ENCODE results near the gene P2RY8. TPM values are rescaled to one million over a fixed set of nuclear protein-coding genes. Genes with fewer than 3 reads are reported as not detected.
"Not testable (repeated sequence)": the region's sequence is repeated elsewhere in the genome, so short reads cannot be mapped to it uniquely, and the experiment has no call there.

The P2RY8 gene
- total RNA-seq, 6 donors from 2014 or later, result 1.7 to 4.4 (median 3.3) TPM

GRCh38 chrX:1493877-1494510 is 43.0 kb downstream of the P2RY8 start:
- H3K4me3 ChIP-seq, result no peak overlapping the region
- DNase-seq (no peak), ATAC-seq (ENCODE audit: low FRiP score in 2 of 2) (peak; percentile 66 to 68)
- H3K27ac ChIP-seq, result no peak overlapping the region
- WGBS, 2 donors, result 12 to 31% methylated on average over 6 to 15 of the region's 15 CpGs
- no peak for TF ChIP-seq POLR2AphosphoS5 (IDR thresholded peaks at IDR 0.05)
- TF ChIP-seq POLR2A (IDR thresholded peaks at IDR 0.05), result no peak
- TF ChIP-seq CTCF (IDR thresholded peaks at IDR 0.05), result no peak
- no peak for TF ChIP-seq EP300 (IDR thresholded peaks at IDR 0.05)
- H3K4me1 ChIP-seq, result peaks cover 0 to 8% (median 0%) of the 10 kb centered on the region in 4 donors
- H3K27me3 ChIP-seq, result no peaks in the 10 kb centered on the region
- no peaks in the 10 kb centered on the region for H3K9me3 ChIP-seq
- no peaks in the 10 kb centered on the region for H3K36me3 ChIP-seq

DNA sequence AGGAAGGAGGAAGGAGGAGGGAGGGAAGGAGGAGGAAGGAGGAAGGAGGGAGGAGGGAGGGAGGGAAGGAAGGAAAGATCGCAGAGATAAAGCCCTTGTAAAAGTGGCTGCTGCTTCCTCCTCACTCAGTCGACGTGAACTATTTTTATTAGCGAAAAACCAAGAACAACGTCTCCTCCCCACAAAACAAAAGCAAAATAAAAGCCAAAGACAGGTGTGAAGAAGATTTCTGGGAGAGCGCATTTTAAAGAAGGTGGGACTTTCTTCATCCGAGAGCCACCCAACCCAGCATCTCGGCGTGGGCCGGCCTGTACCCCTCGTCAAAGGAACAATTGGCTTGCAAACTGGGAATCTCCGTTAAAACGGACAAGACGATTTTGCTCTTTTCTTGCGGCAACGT is 43.6 kb downstream of the P2RY8 start:
- WGBS, 2 donors, result 47% methylated on average over 16 of the region's 16 CpGs
- ATAC-seq (ENCODE audit: low FRiP score in 2 of 2) (no peak), DNase-seq (no peak)
- Histone ChIP-seq H3K27ac (no peak overlapping the region), H3K27me3 (no peaks in the 10 kb centered on the region), H3K9me3 (no peaks in the 10 kb centered on the region), H3K36me3 (no peaks in the 10 kb centered on the region), H3K4me1 (peaks cover 0 to 8% (median 0%) of the 10 kb centered on the region in 4 donors), H3K4me3 (no peak overlapping the region)
- TF ChIP-seq POLR2A (IDR thresholded peaks at IDR 0.05) (no peak), POLR2AphosphoS5 (IDR thresholded peaks at IDR 0.05) (no peak), EP300 (IDR thresholded peaks at IDR 0.05) (no peak), CTCF (IDR thresholded peaks at IDR 0.05) (no peak)

GRCh38 chrX:1492421-1493012 is 44.5 kb downstream of the P2RY8 start:
- H3K4me1 ChIP-seq, result peaks cover 0 to 8% (median 0%) of the 10 kb centered on the region in 4 donors
- H3K36me3 ChIP-seq, result no peaks in the 10 kb centered on the region
- no peak for TF ChIP-seq POLR2AphosphoS5 (IDR thresholded peaks at IDR 0.05)
- TF ChIP-seq EP300 (IDR thresholded peaks at IDR 0.05), result no peak
- no peak for TF ChIP-seq CTCF (IDR thresholded peaks at IDR 0.05)
- TF ChIP-seq POLR2A (IDR thresholded peaks at IDR 0.05), result no peak
- ATAC-seq (ENCODE audit: low FRiP score in 2 of 2), result no peak
- no peaks in the 10 kb centered on the region for H3K27me3 ChIP-seq
- H3K9me3 ChIP-seq, result no peaks in the 10 kb centered on the region
- no peak for DNase-seq
- WGBS, 2 donors, result 81 to 87% methylated on average over 9 of the region's 9 CpGs
- H3K27ac ChIP-seq, result no peak overlapping the region
- no peak overlapping the region for H3K4me3 ChIP-seq

DNA sequence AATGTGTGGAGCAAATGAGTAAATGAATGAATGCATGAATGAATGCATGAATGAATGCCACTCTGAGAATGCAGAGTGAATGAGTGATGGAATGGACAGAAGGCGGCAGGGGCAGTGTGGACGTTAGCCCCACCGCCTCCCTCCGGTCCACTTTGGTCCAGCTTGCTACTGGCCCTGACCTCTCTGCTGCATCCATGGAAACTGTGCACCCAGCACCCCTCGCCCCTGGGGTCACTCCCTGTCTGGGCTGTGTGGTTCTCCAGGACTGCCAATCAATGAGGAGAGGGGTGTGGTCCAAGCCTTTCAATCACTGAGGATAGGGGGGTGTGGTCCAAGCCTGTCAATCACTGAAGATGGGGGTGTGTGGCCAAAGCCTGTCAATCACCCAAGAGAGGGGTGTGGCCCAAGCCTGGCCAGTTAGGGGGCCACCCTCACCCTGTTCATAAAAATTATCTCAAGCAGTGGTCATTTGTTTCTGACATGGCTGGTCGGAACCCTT is 45.1 kb downstream of the P2RY8 start:
- no peaks in the 10 kb centered on the region for H3K27me3 ChIP-seq
- H3K9me3 ChIP-seq, result no peaks in the 10 kb centered on the region
- no peaks in the 10 kb centered on the region for H3K36me3 ChIP-seq
- TF ChIP-seq CTCF (IDR thresholded peaks at IDR 0.05) (no peak), POLR2AphosphoS5 (IDR thresholded peaks at IDR 0.05) (no peak), POLR2A (IDR thresholded peaks at IDR 0.05) (no peak), EP300 (IDR thresholded peaks at IDR 0.05) (no peak)
- peaks cover 0 to 8% (median 0%) of the 10 kb centered on the region in 4 donors for H3K4me1 ChIP-seq
- whole genome bisulfite sequencing, 2 donors, result 82 to 91% methylated on average over 6 of the region's 6 CpGs
- ATAC-seq (ENCODE audit: low FRiP score in 2 of 2), result peak; percentile 29 to 49
- no peak for DNase-seq
- no peak overlapping the region for H3K4me3 ChIP-seq
- no peak overlapping the region for H3K27ac ChIP-seq

GRCh38 chrX:1491248-1491647 is 45.7 kb downstream of the P2RY8 start:
- DNase-seq; H3K27ac ChIP-seq; H3K4me1 ChIP-seq; H3K27me3 ChIP-seq; H3K4me3 ChIP-seq; H3K9me3 ChIP-seq; ATAC-seq (ENCODE audit: low FRiP score in 2 of 2); H3K36me3 ChIP-seq: not testable (repeated sequence)
- WGBS, 2 donors, result 91 to 96% methylated on average over 4 of the region's 4 CpGs

DNA sequence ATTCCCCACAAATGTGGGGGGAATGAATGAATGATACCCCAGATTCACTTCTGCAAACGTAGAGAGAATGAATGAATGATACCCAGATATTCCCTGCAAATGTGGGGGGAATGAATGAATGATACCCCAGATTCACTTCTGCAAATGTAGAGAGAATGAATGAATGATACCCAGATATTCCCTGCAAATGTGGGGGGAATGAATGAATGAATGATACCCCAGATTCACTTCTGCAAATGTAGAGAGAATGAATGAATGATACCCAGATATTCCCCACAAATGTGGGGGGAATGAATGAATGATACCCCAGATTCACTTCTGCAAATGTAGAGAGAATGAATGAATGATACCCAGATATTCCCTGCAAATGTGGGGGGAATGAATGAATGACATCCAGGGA is 46.3 kb downstream of the P2RY8 start:
- WGBS, 2 donors, result 67% methylated on average over 1 of the region's 1 CpG; no CpG with 5 or more reads in 1 of the 2 donors
- not testable (repeated sequence) for ATAC-seq (ENCODE audit: low FRiP score in 2 of 2)

GRCh38 chrX:1489354-1489753 is 47.6 kb downstream of the P2RY8 start:
- H3K27me3 ChIP-seq; H3K36me3 ChIP-seq; DNase-seq; ATAC-seq (ENCODE audit: low FRiP score in 2 of 2); H3K9me3 ChIP-seq; H3K27ac ChIP-seq; H3K4me1 ChIP-seq; H3K4me3 ChIP-seq: not testable (repeated sequence)
- WGBS, 2 donors, result 82 to 88% methylated on average over 5 of the region's 5 CpGs

More for the DNA sequence above, 46.3 kb downstream of the P2RY8 start:
- H3K4me3 ChIP-seq, H3K27me3 ChIP-seq, H3K4me1 ChIP-seq, H3K9me3 ChIP-seq, DNase-seq, H3K36me3 ChIP-seq, H3K27ac ChIP-seq: not testable (repeated sequence)

All from upper lobe of left lung (tissue), 6 donors.